Activated CD4-positive, CD25-positive, alpha-beta regulatory T cell treated with anti-CD3 and anti-CD28 coated beads, Interleukin-2, amount 50 U/mL, for 72 hours (primary cell): ENCODE results near the gene GATB.

Experiments
- DNase-seq: peaks from one replicate; pipeline ENCODE4 v3.0.0; 2021

Gene GATB

DNA sequence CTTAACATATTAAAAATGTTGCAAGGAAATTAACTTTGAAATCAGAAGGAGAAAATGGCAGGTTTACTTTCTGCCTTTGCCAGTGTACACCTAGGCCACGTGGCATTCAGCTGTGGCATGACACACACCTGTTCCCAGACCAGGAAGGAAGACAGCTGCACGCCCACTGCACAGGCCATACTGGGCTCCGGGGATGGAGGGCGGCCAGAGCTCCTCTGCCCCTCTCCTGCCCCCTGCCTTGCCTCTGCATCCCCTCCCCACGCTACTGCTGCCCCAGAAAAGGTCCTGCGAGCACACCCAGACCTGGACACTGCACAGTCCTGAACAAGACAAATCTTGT is 68.4 kb downstream of the GATB start:
- DNase-seq, result no peak

DNA sequence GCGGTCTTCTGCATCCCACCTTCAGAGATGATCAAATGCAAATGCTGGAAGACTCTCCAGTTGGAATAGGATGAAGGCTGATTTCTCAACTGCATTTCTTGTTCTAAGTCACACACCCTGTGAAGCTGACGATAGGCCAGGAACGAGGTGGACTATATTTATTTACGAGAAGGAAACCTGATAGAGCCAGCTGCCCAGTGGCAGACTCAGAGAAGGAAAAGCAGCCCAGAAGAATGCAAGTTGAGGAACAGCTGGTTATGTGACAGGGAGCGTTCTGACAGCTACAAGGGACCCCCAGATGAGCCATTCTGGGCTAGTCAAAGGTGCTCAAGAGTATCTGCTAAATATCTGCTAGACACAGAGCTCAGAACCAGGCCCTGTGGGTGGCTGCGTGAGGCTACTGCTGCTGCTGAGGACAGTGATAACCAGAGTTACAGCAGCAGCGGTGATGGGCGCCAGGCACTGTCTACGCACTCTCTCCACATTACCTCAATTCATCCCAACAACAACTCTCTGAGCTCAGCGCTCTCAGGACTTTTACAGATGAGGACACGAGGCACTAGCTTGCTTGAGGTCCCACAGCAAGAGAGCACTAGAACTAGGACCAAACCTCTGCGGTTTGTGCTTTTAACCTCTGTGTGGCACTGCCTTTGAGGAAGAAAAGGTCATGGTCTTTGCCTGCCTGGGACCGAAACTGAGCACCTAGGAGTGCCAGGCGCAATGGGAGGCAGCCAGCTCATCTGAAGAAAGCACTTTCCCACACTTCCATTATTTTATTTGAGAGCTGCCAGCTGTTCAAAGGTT is 69.0 kb downstream of the GATB start:
- DNase-seq, result no peak

DNA sequence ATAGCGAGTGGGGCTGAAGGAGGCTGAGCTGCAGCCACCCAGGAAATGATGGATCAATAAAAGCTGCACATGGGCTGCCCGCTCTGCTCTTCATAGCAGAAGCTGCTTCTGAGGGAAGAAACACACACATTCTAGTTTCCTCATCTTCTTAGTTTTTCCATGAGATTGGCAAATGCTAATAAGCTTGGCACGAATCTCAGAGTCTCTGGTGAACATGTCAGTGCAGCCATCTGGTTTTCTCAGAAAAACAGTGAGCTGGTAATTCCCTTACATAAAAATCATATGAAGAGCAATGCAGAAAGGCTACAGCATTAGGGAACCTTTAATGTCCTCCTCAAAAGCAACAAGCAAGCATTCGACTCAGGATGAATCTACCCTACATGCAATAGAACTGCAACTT is 69.9 kb downstream of the GATB start:
- DNase-seq, result no peak

DNA sequence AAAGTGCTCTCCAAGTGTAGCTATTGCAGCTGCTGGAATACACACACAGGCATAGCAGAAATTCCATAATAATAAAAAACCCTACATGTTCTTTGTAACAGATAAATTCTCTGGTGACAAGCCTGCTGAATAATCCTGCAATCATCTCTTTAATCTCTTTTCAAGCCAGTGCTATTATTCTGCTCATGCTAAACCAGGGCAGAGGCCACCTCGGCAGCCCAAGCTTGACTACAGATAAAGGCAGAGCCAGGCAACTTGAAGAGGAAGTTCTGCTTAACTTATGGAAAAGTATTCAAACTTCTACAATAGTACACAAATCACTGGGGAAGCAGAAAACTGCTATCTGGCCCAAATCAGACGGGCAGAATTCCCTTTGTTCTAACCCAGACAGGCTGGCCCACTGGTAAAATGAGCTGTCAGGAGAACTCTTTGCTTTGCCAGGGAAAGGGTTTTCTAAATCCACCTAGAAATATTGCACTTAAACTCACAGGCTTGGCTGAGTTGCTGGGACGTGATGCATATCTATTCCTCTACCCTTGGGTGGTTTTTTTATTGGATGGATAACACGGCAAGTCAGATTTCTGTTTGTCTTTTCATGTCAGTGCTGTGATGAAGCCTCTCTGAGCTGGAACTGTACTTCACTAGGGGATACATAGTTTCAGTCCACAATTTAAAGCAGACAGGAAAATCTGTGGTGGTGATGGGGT is 70.5 kb downstream of the GATB start:
- no peak for DNase-seq

DNA sequence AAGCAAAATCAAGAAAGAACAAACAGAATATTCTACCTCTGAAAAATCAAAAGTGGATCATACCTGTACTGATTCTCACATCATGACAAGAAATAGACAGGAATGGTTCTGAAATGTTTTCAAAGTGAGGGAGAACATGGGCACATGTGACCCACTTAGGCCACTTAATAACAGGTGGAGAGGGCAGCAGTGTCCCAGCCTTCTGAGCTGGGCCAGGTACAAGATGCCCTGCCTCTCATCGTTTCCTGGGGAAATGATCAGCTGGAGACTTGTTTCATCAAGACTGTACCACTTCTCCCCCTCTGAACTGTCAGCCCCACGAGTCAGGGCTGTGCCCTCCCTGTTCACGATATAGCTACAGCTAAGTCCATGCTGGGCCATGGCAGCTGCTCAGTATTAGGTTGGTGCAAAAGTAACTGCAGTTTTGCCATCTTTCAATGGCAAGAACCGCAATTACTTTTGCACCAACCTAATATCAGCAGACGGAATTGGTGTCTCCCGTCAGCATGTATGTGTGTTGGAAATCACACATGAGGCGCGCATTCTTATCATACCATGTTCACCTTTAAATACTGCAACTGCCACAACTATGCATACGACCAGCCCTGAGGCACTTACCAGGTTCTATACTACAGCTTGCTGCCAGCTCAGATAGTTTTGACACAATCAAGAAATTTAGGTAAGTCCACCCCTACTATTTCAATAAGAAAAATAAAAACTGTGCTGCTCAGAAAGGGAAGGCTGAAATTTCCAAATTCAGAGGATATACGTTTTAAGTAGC is 71.4 kb downstream of the GATB start:
- DNase-seq, result no peak

DNA sequence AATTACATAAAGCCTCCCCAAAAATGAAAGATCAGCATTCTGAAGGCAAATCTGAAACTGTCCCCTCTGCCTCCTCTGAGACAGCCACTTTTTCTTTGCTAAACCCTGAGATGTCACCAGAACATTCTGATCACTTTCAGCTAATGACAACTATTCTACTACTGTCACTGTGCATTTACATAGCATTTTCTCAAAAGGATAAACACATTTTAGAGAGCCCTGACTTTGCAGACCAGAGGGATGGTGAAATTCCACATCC is 72.1 kb downstream of the GATB start:
- no peak for DNase-seq

DNA sequence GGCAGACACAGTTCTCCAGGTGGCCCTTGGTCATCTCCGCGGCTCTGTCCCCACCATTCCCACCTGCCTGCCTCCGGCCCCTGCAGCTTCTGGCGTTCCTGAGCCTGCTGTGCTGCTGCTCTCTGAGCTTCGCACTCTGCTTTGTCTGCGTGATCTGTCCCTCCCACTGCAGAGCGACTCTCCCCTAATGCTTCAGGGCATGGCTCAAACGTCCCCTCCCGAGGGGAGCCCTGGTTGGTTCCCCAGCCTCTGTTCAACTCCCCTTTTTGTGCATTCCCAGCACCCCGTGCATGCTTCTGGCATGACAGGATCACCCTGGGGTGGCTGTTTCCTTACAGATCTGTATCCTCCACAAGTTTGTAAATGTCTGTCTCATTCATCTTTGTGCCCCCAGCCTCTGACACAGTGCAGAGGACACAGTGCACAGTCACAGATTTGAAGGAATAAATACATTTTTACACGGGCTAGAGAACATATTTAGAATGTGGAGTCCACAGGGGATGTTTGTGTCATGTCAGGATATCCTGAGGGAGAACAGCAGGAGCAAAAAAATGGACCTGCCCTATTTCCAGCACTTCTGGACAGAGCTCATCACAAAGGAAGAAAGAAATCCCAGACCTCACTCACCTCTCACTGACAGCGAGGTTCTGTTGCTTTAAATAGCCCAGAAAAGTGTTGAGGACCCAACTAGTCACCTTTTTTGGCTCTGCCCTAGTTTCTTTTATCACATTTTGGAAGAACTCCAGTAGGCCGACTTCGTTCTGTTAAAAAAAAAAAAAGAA is 72.6 kb downstream of the GATB start:
- no peak for DNase-seq

DNA sequence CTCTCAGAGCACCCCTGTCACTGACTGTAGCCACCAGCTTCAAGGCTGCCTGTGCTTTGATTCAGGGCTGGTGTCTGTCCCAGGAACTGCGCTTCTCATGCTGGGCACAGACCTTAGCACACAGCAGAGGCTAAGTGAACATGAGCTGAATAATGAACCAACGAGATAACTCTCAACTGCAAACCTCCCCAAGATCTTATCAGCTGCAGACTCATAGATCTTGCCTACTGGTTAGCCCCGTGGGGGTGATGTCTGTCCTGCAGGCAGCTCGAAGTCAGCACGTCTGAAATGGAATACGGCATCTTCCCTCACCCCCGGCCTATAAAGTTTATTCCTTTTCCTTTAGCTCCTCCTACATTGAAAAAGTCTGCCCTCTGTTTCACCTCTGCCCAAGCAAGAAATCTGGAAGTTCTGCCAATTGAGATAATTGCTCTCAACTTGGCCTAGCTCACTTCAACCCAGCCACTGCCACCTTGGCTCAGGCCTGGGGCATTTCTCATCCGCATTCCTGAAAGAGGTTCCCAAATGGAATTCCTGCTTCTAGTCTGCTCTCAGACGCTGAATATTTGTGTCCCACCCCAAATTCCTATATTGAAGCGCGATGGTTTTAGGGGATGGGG is 73.7 kb downstream of the GATB start:
- DNase-seq, result no peak

DNA sequence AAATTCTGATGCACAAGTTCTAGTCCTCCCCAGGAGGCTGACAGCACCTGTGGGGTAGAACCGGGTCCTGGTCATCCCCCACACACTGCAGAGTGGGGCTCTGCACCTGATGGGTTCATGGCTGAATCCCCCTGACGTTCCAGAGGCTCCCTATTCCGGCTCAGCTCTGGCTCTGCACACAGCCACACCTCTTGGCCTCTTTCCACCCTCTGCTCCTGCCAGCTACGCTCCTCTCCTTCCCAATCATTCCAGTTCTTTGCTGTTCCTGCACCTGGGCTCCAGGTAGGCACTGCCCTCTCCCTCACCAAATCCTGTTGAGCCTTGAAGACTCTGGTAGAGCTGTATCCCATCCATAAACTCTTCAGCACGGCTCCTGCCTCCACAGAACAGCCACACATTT is 75.5 kb downstream of the GATB start:
- no peak for DNase-seq

DNA sequence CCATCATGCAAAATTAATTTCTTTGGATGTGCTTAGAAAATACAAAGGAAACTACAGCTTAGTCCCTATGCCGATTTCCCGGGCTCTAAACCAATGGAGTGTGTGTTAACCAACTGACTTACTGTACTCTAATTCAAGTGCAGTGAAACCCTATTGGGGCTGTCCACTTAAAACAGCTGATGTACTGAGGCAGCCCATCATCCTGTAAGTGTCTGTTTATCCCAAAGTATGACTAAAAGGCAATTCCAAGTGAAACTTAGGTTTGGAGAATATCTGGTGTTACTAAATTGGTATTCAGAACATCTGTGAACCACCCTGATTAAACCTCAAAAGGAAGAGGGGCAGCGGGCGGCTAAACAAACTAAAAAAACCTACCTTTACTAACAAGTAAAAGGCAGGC is 79.7 kb downstream of the GATB start:
- DNase-seq, result no peak

DNA sequence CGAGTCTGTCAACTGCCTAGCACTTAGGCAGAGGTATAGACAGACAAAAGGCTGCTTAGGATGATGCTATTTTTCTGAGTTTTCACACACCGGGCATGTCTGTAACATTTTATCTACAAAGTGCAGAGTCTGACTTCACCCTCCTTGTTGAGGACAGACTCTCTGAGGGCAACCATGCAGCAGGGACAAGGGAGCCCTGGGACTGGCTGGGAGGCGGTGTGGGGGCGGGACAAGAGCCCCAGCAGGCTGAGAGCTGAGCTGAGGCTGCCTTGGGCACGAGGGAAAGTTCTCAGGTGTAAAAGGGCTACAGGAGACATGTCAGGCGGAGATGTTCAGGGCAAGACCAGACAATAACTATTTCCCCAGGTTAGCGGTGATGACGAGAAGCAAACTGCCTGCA is 81.6 kb downstream of the GATB start:
- DNase-seq, result no peak

DNA sequence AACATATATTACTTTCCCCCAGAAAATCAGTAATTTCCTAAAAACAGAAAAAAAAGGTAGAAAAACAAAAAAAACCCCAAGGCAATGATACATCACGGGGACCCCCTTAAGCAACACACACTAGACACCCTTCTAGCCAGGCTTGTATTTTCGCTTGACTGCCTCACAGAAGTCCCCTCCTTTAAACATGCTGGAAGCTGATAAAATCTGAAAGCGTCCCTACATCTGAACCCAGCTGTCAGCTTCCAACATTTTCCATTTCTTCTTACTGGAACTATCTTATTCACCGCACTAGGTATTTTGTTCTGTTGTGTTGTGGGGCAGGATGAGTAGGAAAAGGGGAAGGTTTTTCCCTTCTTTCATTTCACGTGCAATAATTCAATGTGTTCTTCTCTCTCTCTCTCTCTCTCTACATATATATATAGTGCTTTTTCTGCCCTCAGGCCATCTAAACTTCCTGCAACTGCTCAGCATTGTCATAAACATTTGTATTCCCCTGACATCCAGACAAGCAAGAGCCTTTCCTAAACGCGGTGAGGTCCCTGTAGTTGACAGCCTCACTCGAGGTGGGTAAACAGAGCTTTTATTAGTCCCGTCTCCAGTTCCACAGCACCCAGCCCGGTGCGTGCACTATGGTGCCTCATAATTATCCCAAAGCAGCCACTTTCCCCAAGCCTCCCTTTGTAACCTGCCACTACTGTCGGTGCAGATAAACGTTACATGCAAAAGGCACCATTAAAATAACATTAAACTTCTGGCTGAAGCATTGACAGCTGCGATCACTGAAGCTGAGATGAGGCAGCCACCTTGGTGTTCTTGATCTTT is 82.5 kb downstream of the GATB start:
- no peak for DNase-seq

DNA sequence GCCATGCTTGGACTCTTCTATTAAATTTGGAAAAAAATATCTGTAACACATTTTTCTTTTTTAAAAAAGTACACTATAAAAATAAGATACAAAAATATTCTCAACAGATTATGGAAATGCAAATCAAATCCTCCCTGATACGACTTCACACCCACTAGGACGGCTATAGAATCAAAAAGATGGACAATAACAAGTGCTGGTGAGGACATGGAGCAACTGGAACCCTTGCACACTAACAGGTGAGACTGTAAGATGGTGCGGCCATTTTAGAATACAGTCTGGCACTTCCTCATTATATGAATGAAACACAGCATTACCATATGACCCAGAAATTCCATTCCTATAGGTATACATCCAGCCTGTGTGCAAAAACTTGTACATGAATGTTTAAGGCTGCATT is 83.6 kb downstream of the GATB start:
- no peak for DNase-seq

DNA sequence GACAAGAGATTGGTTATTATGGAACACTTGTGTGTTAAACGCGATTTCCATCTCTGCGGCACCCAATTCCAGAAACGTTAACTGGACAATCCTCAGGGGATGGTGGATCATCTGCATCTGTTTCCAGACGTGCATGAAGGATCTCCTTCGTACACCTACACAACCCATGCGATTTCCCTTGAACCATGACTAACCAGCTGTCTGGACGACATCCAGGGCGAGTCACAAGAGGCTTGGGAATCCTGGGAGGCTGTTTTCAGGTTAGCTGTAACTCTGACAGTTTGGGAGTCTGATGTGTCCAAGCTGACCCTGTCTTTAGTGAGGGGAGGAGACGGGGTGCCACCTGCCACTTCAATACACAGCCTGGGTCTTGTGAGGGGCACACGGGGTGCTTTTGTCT is 84.5 kb downstream of the GATB start:
- no peak for DNase-seq

DNA sequence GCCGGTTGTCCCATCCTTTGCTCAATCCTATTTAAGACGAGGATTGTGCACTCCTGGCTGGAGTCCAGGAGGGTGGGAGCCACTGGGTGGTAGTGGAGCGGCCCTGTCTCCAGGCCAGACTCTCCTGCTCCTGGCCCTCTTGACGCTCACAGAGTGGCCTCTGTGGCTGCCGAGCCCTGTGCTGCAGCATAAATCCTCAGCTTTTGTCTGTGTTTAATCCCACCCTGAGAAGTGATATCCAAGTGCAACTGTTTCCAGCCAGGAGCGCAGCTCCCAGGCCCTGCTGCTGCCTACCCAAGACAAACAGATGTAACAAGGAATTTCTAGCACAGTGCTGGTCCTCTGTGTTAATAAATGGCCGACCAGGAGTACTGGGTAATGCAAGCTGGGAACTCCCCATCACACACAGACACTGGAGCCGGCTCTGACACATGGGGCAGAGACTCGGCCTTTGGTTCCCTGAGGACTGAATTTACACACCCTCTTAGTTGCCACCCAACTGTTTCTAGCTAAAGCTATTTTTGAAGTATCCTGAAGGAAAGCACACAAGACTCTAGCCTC is 85.3 kb downstream of the GATB start:
- DNase-seq, result no peak

DNA sequence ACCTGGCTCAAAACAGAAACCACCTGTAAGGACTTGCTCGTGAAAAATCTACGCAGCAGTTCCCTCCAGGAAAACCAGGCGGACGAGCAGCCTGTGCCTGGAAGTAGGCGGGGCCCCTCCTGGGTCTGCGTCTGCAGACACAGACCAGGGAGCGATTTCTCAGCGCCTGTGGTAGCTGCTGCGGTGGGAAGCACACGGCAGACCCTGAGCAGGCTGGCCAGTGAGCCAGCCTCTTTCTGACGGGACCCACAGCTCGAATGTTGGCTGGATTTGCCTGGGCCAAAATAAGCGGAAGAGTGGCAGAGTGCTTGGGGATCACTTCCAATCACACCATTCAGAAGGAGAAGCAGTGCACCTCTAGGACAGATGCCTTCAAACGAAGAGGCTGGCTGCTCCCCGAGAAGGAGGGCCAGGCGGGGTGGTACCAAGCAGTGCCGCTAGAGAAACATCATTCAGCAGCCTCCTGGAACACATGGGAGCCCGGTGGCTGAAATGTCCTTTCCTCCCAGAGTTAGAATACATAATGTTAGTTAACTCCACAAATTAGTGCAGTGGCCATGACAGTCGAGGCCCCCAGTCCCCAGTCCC is 85.9 kb downstream of the GATB start:
- no peak for DNase-seq

DNA sequence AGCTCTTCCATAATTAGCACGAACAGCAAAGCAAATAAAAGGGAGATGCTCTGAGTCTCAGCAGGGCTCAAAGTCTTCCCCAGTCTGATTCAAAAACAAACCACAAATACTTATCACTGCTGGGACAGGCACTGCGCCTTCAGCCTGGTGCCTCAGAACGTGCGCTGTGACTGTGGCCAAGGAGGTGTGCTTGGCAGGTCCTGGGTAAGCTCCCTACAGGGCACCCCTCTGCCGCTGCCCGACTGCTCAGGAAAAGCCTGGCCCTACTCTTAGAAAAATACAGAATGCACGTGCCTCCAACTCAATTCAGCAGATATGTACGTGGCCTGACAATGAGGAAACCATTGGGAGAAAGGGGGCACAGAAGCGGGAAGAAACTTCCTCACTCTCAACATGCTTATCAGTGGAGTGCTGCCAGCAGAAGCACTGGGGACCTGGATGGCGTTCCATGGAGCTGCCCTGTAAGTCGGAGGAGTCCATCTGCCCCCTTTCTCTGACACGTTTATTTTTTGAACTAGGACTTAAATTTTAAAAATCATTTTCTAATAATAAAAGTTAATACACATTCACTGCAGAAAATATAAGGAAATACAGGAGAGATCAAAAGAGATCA is 86.8 kb downstream of the GATB start:
- no peak for DNase-seq

DNA sequence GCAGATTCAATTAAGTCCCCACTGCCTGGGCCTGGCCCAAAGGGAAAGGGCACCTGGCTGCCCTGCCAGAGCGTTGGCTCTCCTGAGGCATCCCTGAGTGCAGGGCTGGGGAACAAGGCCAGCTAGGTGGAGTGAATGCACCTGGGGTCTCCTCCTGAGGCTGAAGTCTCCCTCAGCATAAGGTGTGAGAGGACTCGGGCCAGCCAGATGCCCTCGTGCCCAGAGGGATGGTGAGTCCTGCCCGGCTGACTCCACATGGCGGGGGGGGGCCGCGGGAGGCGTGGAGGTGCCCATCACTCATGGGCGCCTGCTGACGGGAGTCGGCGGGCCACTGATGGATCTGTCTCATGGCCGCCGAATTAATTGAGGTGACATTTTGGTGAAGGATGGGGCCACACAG is 87.8 kb downstream of the GATB start:
- DNase-seq, result no peak

DNA sequence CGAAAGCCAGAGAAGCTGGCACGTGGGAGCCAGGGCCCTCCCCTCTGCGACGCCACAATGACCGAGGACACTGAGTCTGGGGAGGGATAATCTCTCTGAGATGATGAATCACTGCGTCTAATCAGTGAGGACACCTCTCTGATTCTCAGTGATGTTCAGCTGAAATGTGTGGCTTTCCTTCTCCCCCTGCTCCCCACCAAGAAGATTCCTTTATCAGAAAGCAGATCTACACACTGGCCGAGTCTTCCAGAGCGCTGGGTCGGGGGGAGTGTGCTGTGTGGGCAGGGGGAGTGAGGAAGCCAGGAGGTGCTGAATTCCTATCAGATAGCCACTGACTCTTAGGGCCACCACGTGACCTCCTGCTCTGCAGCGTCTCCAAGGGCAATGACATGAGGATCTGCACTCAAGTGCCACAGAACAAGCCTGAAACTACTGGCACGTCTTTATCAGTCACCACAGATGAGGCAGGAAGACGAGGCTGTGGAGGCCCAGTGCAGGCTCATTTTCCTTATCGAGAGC is 89.2 kb downstream of the GATB start:
- no peak for DNase-seq

DNA sequence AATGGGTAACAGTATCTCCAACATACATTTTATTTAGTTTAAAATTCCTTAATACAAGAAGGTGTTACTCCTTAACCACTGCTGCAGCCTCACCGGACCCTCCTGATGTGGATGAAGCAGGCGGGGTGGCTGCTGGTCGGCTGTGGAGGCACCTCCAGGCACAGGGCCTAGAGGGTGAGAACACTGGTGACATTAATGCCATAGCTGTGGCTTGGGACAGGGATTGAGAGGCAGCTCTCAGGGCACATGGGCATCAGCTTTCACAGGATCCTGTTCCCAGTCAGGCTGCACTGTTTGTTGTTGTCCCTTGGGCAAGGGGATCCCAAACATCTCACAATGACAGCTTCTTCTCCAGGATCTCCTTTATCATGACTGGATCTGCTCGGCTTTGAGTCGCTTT is 90.0 kb downstream of the GATB start:
- no peak for DNase-seq

DNA sequence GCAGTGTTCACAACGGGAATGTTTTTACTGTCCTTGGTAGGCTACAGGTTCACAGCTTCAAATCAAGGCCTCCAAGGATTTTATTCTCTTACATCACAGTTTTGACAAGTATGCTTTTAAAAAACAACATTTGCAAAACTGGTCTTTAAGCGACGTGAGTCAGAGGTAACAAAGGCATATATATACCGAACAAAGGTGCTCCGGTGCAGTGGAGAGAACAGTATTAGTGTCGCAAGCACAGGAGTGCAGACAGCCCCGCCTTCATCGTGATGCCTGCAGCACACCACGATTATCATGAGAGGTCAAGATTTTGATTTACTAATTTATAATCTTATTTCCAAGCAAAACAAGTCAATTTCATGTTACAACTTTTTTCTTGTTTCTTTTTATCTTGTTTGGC is 90.8 kb downstream of the GATB start:
- no peak for DNase-seq
